Neural cell (in vitro differentiated cells): ENCODE data around the gene BIRC7. TPM values are rescaled to one million over a fixed set of nuclear protein-coding genes. Genes with fewer than 3 reads are reported as not detected.

Experiments used
- H2AFZ ChIP-seq: fragments of 200-600, 300-800 bp; sonication (generic), shearing (Covaris generic); 2 replicates; pipeline ENCODE4 v1.6.0; 2014; ENCODE audit warnings: low read depth, mild to moderate bottlenecking, antibody characterized with exemption, low read length, moderate library complexity
- H3F3A ChIP-seq: fragments of 200-600 bp; shearing (Covaris generic); 2 replicates; pipeline ENCODE4 v1.6.1; 2016; ENCODE audit warnings: mild to moderate bottlenecking, moderate library complexity, mixed read lengths, antibody characterized with exemption, low read length; ENCODE audit not compliant: insufficient read depth, poor library complexity, severe bottlenecking
- H3K27ac ChIP-seq: fragments of 200-600, 300-800 bp; sonication (generic), shearing (Covaris generic); 2 replicates; pipeline ENCODE4 v1.5.1; 2014; ENCODE audit warnings: mild to moderate bottlenecking, low read length, moderate library complexity
- H3K27me3 ChIP-seq: fragments of 300-800, 200-600 bp; sonication (generic), shearing (Covaris generic); 2 replicates; pipeline ENCODE4 v1.6.0; 2014; ENCODE audit warnings: mild to moderate bottlenecking, low read depth, low read length, moderate library complexity; ENCODE audit not compliant: insufficient read depth
- H3K36me3 ChIP-seq: fragments of 300-800, 200-600 bp; sonication (generic), shearing (Covaris generic); 2 replicates; pipeline ENCODE4 v1.5.1; 2014; ENCODE audit warnings: mild to moderate bottlenecking, antibody characterized with exemption, low read length, moderate library complexity; ENCODE audit not compliant: insufficient read depth
- H3K4me2 ChIP-seq: fragments of 300-800, 200-600 bp; sonication (generic), shearing (Covaris generic); 2 replicates; pipeline ENCODE4 v1.6.0; 2014; ENCODE audit warnings: mild to moderate bottlenecking, low read length
- H3K4me3 ChIP-seq: fragments of 300-800, 200-600 bp; sonication (generic), shearing (Covaris generic); 2 replicates; pipeline ENCODE4 v1.5.1; 2014; ENCODE audit warnings: mild to moderate bottlenecking, low read length, moderate library complexity
- H3K79me2 ChIP-seq: fragments of 200-600 bp; shearing (Covaris generic); replicated peaks from 2 replicates; pipeline ENCODE4 v1.6.0; 2014; ENCODE audit warnings: mild to moderate bottlenecking, low read length, moderate library complexity; ENCODE audit not compliant: insufficient read depth
- H3K9ac ChIP-seq: fragments of 300-800, 200-600 bp; sonication (generic), shearing (Covaris generic); 2 replicates; pipeline ENCODE4 v1.6.1; 2016; ENCODE audit warnings: mild to moderate bottlenecking, low read length, mixed read lengths
- H3K9me2 ChIP-seq: fragments of 200-600 bp; shearing (Covaris generic); 2 replicates; pipeline ENCODE4 v1.6.1; 2016; ENCODE audit warnings: mild to moderate bottlenecking, low read length, mixed read lengths; ENCODE audit not compliant: insufficient read depth
- H3K9me3 ChIP-seq: fragments of 200-600, 300-800 bp; sonication (generic), shearing (Covaris generic); 2 replicates; pipeline ENCODE4 v1.6.1; 2016; ENCODE audit warnings: mild to moderate bottlenecking, mixed run types, low read length, moderate library complexity, mixed read lengths
- H4K20me1 ChIP-seq: fragments of 200-600 bp; shearing (Covaris generic); 2 replicates; pipeline ENCODE4 v1.6.1; 2016; ENCODE audit warnings: mild to moderate bottlenecking, mixed run types; ENCODE audit not compliant: insufficient read depth
- EP300 ChIP-seq: fragments of 450-650 bp; conservative IDR thresholded peaks from 2 replicates; pipeline ENCODE4 v1.6.1; 2014; ENCODE audit warnings: antibody characterized with exemption, mild to moderate bottlenecking, moderate library complexity; ENCODE audit not compliant: poor library complexity, severe bottlenecking
- EZH2 ChIP-seq: fragments of 200-600, 300-800 bp; shearing (Covaris generic), sonication (generic); IDR thresholded peaks from 2 replicates; pipeline ENCODE4 v1.6.1; 2014; ENCODE audit warnings: antibody characterized with exemption, low read length, borderline replicate concordance, mild to moderate bottlenecking; ENCODE audit not compliant: insufficient read depth, poor library complexity, severe bottlenecking
- MXI1 ChIP-seq: fragments of 450-650 bp; conservative IDR thresholded peaks from 2 replicates; pipeline ENCODE4 v1.6.1; 2014; ENCODE audit warnings: antibody characterized with exemption, mild to moderate bottlenecking; ENCODE audit not compliant: poor library complexity, severe bottlenecking
- POLR2AphosphoS5 ChIP-seq: IDR thresholded peaks from 2 replicates; pipeline ENCODE4 v1.6.1; 2012
- RAD21 ChIP-seq: fragments of 450-650 bp; conservative IDR thresholded peaks from 2 replicates; pipeline ENCODE4 v1.6.1; 2014; ENCODE audit warnings: antibody characterized with exemption, mild to moderate bottlenecking, moderate library complexity
- SMC3 ChIP-seq: fragments of 450-650 bp; conservative IDR thresholded peaks from 2 replicates; pipeline ENCODE4 v1.6.1; 2014; ENCODE audit warnings: antibody characterized with exemption, mild to moderate bottlenecking, moderate library complexity; ENCODE audit not compliant: poor library complexity
- TAF1 ChIP-seq: IDR thresholded peaks from 2 replicates; pipeline ENCODE4 v1.6.1; 2012; ENCODE audit warnings: low read depth
- polyA plus RNA-seq: library from polyadenylated mRNA; depleted of rRNA; stranded (reverse); fragments of >200 nt; gene quantifications from 2 replicates; pipeline ENCODE4 v1.2.3, GENCODE V29; 2014
- TF ChIP-seq, protein P1 (sequence below): fragments of 450-650 bp; IDR thresholded peaks from 2 replicates; pipeline ENCODE4 v1.5.1; 2014; ENCODE audit warnings: antibody characterized with exemption, mild to moderate bottlenecking, moderate library complexity; ENCODE audit not compliant: poor library complexity, severe bottlenecking
- TF ChIP-seq, protein P2 (sequence below): IDR thresholded peaks from 2 replicates; pipeline ENCODE4 v1.6.1; 2012; ENCODE audit warnings: borderline replicate concordance

The BIRC7 gene
- polyA plus RNA-seq, 1 donor from 2014 or later = not detected

DNA sequence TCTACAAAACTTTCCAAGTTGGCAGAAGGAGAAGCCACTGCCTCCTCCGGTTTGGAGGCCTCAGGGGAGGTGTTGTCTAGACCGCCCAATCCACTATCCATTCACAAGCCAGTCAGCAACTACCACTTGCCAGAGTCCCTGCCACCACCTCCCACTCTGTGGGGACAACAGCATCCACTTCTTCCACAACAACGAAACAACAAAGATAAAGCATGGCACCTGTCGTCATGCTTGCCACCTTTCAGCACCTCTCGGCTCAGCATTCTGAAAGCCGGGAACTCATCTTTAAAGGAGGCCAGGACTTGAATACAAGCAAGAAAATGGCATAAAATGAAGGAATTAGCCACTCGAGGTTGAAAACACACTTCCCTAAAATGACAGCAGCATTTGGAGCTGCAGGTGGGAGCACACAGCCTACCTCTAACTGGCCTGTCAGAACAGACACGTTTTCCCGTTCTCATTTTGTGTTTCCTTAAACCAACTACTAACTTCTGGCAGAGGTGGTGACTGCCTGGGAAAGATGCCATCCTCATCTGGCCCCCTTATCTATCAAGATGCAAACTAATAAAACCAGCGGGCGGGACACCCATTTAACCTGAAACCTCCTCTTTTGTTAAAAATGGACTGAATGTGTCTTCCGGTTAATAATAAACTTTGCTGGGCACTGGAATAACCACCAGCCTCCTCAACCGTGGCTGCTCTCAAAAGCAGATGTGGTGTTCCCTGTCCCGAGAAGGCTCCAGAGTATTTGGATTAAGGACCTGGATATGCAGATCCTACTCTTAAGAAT, 41.5 kb upstream of the BIRC7 start:
- H4K20me1 ChIP-seq = no peaks in the 10 kb centered on the region
- H3K79me2 ChIP-seq = peaks cover 4% of the 10 kb centered on the region
- no peak overlapping the region for H2AFZ ChIP-seq
- no peak overlapping the region for H3K4me2 ChIP-seq
- no peaks in the 10 kb centered on the region for H3K9me2 ChIP-seq
- H3K36me3 ChIP-seq = peaks cover 11% of the 10 kb centered on the region
- H3K27me3 ChIP-seq = no peaks in the 10 kb centered on the region
- TF ChIP-seq TAF1 = no peak
- TF ChIP-seq, protein P1, sequence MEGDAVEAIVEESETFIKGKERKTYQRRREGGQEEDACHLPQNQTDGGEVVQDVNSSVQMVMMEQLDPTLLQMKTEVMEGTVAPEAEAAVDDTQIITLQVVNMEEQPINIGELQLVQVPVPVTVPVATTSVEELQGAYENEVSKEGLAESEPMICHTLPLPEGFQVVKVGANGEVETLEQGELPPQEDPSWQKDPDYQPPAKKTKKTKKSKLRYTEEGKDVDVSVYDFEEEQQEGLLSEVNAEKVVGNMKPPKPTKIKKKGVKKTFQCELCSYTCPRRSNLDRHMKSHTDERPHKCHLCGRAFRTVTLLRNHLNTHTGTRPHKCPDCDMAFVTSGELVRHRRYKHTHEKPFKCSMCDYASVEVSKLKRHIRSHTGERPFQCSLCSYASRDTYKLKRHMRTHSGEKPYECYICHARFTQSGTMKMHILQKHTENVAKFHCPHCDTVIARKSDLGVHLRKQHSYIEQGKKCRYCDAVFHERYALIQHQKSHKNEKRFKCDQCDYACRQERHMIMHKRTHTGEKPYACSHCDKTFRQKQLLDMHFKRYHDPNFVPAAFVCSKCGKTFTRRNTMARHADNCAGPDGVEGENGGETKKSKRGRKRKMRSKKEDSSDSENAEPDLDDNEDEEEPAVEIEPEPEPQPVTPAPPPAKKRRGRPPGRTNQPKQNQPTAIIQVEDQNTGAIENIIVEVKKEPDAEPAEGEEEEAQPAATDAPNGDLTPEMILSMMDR = no peak
- TF ChIP-seq SMC3 = no peak
- TF ChIP-seq, protein P2, sequence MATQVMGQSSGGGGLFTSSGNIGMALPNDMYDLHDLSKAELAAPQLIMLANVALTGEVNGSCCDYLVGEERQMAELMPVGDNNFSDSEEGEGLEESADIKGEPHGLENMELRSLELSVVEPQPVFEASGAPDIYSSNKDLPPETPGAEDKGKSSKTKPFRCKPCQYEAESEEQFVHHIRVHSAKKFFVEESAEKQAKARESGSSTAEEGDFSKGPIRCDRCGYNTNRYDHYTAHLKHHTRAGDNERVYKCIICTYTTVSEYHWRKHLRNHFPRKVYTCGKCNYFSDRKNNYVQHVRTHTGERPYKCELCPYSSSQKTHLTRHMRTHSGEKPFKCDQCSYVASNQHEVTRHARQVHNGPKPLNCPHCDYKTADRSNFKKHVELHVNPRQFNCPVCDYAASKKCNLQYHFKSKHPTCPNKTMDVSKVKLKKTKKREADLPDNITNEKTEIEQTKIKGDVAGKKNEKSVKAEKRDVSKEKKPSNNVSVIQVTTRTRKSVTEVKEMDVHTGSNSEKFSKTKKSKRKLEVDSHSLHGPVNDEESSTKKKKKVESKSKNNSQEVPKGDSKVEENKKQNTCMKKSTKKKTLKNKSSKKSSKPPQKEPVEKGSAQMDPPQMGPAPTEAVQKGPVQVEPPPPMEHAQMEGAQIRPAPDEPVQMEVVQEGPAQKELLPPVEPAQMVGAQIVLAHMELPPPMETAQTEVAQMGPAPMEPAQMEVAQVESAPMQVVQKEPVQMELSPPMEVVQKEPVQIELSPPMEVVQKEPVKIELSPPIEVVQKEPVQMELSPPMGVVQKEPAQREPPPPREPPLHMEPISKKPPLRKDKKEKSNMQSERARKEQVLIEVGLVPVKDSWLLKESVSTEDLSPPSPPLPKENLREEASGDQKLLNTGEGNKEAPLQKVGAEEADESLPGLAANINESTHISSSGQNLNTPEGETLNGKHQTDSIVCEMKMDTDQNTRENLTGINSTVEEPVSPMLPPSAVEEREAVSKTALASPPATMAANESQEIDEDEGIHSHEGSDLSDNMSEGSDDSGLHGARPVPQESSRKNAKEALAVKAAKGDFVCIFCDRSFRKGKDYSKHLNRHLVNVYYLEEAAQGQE = no peak
- no peak for TF ChIP-seq RAD21
- TF ChIP-seq POLR2AphosphoS5 = no peak
- TF ChIP-seq EP300 = no peak
- no peak for TF ChIP-seq MXI1
- TF ChIP-seq EZH2 = no peak
- H3K4me3 ChIP-seq = no peak overlapping the region
- H3K9ac ChIP-seq = no peak overlapping the region
- H3K27ac ChIP-seq = no peak overlapping the region
- H3F3A ChIP-seq = no peaks in the 10 kb centered on the region
- no peaks in the 10 kb centered on the region for H3K9me3 ChIP-seq

DNA sequence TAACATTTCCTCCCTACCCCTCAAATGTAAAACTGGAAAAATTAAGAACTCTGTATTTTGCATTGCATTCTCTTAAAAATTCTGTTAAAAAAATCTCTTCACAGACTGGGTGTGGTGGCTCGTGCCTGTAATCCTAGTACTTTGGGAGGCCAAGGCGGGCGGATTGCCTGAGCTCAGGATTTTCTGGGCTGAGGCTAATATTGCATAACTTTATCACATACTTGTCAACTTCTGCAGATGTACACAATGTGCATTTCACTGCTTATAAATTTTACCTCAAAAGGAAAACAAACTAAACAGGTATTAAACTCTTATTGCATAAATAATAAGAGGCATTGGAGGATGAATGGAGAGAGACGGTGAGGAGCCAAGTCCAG, 40.9 kb upstream of the BIRC7 start:
- Histone ChIP-seq H3K4me2 (no peak overlapping the region), H3K9me3 (no peaks in the 10 kb centered on the region), H2AFZ (no peak overlapping the region), H3K9ac (no peak overlapping the region), H3K27ac (no peak overlapping the region), H3K27me3 (no peaks in the 10 kb centered on the region), H3K4me3 (no peak overlapping the region), H3K36me3 (peaks cover 11% of the 10 kb centered on the region), H3F3A (no peaks in the 10 kb centered on the region), H3K9me2 (no peaks in the 10 kb centered on the region), H3K79me2 (peaks cover 4% of the 10 kb centered on the region), H4K20me1 (no peaks in the 10 kb centered on the region)
- TF ChIP-seq, protein P2 = no peak
- TF ChIP-seq SMC3 = no peak
- TF ChIP-seq POLR2AphosphoS5 = no peak
- no peak for TF ChIP-seq MXI1
- no peak for TF ChIP-seq RAD21
- TF ChIP-seq, protein P1 = no peak
- no peak for TF ChIP-seq EZH2
